DMS 273 treated with DMSO at 0.1 percent for 48 hours (cell line): ENCODE measurements around the gene TSPAN9.

Experiments
- DNase-seq: peaks from one replicate; lab custom pipeline; 2025; lab: John Stamatoyannopoulos, UW

The TSPAN9 gene

DNA sequence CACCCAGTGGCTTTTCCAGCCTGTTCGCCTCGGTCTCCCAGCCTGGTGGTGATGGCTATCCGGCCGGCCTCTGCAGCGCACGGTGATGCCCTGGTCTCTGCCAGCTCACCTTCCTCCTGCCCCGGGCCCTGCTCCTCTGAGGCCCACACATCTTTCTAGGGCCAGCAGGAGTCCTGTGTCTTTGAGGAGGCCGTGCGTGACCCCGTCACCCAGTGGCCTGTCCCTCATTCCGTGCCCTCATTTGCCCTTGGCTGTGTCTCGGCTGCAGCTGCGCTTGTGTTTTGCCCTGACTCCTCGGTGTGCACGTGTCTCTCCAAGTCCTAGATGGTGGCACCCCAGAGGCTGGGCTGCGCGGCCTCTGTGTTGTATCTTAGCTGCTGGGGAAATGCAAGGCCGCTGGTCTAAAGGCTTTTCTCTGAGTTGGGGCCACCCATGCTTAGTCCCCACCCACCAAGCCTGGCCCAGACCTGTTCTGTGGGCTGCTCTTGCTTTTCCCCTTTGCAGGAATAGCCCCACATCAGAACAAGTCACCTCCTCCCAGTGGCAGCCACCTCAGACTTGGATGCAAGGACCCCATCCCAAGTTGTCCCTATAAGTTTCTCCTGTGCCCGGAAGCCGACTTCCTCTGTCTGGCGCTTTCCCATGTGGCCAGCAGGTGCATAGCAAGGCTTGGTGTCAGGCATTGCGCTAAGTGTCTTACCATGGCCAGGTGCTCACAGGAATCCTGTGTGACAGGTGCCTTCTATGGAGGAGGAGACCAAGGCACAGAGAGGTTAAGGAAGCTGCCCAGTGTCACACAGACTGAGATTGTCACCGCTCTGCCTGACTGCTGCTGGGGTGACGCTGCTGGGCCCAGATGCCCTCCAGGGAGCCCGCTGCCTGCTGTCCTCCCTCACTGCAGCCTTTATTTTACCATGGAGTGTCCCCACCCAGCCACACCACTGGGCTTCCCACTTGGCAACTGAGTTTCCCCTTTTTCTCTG lies 64.5 kb downstream of the TSPAN9 start:
- DNase-seq = no peak

GRCh38 chr12:3142386-3142785 lies 65.2 kb downstream of the TSPAN9 start:
- no peak for DNase-seq

DNA sequence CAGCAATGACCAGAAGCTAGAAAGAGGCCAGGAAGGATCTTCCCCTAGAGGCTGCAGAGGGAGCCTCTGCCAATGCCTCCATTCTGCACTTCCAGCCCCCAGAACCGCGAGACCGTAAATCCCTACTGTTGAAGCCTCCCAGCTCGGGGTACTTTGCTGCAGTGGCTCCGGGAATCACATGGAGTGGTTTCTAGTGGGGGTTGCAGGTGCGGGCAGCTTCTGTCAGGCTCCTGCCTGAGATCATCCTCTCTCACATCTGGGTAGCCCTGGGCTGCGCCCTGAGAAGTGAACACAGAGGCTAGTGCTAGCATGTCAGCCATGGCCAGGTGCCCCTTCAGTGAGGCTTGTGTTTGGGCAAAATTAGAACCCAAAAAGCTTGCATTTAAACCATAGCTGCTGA lies 67.3 kb downstream of the TSPAN9 start:
- DNase-seq = no peak

GRCh38 chr12:3145033-3145432 lies 67.9 kb downstream of the TSPAN9 start:
- DNase-seq = no peak

- no peak for DNase-seq
Measured at GRCh38 chr12:3145546-3146310, 68.5 kb downstream of the TSPAN9 start.

GRCh38 chr12:3147260-3147659 lies 70.1 kb downstream of the TSPAN9 start:
- DNase-seq = no peak

DNA sequence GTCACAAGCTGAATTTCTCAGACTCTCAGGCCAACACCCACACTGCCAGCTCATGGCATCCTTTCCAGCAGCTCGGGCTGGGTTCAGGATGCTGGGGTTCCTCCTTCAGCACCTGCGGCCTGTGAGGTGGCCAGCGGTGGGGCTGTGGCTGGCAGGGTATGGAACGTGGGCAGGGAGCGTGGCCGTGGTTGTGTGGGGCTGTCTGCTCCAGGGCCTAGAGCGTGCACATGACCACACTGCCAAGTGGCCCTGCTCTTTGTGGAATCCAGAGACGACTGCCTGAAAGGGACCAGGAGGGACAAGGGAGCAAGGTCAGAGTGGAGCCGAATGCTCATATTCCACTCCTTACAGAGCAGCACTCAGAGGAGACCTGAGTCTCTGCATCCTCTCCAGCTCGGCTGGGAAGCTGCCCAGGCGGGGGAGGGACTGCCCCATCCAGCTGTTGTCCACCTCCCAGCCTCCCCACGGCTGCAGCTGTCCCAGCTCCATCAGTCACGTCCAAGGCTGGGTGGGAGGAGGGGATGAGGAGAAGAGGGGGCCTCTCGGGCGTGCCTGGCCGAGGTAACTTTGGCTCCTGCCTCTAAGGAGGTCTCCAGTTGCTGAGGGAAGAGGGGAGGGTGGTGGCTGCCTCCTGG lies 71.3 kb downstream of the TSPAN9 start:
- DNase-seq = no peak

GRCh38 chr12:3149515-3150307 lies 72.5 kb downstream of the TSPAN9 start:
- no peak for DNase-seq

DNA sequence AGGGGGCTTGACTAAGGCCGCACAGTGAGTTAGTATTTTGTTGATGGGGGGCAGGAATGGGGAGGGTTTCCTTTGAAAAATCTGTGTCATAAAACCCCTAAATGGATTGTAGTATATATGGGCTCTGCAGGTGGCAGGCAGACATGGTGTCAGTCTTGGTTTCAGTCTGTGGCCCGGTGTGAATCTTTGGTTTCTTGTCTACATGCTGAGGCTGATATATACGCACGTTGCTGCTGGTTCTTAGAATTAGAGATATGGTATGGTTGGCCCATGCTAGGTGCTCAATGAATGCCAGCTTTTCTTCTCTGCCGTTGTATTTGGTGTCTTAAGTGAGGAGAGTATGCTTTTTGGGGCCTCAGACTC lies 73.1 kb downstream of the TSPAN9 start:
- no peak for DNase-seq

DNA sequence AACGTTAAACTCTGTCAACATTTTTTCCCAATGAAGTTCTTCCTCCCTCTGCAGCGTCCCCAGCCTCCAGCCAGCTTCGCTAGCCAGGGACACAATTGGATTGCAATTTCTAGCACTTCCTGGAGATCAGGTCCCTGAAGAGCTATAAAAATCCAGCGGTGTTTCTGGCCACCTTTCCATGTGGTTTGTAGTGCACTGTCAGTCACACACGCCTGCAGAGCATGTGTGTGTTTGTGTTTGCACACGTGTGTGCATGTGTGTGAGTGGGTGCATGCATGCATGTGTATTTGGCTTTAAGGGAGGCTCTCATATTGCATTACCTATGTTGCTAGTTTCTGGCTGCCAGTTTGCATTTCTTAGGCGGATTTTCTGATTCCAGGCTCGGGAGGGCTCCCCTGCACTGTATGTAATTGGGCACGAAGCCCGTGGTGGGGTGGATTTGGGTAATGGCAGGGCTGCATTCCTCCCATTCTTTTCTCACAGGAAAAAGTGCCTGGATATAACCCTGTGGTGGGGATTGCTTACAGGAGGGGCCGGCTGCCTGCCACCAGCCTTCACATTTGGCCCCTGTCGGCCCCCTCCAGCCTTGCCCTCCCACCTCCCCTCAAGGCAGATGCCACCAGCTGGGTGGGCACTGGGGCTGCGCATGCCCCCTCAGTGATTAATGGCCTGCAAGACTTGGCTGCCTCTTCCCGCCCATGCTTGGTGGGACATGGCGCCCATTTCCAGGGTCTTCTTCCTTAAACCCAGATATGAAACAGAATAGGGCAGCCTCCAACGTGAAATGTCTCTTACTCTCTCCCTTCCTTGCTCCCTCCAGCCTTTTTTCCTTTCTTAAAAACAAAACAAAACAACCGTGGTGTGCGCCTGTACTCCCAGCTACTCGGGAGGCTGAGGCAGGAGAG lies 74.0 kb downstream of the TSPAN9 start:
- DNase-seq = no peak

DNA sequence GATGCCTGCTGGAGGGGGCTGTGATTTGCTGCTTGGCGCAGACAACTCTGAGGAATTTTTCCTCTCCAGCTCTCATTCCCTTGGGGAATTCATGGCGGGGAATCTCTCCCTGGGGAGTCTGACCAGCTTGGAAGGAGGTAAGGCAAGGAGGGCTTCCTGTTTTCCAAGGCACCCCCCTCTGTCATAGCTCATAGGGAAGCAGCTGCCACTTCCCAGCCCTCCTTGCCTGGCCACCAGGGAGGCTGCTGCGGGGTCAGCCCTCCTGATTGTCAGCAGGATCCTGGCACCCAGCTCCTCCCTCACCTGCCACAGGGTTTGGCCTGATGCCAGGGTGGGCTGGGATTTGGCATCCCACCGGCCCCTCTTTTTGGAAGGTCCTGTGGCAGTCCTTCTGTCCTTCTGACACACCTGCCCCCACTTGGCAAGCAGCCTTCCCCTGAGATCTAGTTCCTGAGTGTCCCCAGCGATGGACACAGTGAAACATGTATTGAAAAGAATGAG lies 74.9 kb downstream of the TSPAN9 start:
- no peak for DNase-seq

DNA sequence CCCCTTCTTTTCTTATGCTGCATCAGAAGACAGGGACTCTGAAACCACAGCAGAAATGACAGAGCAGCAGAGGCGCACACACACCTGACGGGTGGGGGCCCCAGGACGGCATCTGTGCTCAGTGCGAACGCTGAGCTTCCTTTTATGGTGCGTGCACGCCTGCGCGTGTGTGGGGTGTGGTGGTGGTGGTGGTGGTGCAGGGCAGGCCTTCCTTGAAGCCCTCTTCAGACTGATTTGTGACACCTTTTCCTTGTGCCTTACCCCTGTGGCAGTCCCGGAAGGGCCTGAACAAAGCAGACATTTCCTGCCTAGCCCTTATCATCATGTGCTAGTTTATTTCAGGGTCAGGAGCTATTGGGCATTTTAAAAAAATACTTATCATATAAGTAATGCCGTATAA lies 75.7 kb downstream of the TSPAN9 start:
- no peak for DNase-seq

DNA sequence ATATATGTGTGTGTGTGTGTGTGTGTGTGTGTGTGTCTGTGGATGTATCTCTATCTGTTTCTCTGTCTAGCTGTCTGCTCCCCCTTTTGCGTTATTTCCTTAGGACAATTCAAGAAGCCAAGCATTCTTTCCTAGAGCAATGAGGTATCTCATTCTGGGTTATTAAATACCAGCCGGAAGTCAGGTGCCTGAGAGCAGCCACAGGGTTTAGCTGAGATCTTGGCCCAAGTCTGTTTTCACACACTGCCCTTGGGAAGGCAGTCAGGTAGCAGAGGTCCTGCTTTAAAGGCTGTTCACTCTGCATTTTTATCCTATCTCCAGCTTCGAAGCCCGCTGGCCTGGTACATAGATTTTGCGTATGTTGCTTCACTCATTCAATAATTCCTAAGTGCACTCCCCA lies 76.8 kb downstream of the TSPAN9 start:
- DNase-seq = no peak

DNA sequence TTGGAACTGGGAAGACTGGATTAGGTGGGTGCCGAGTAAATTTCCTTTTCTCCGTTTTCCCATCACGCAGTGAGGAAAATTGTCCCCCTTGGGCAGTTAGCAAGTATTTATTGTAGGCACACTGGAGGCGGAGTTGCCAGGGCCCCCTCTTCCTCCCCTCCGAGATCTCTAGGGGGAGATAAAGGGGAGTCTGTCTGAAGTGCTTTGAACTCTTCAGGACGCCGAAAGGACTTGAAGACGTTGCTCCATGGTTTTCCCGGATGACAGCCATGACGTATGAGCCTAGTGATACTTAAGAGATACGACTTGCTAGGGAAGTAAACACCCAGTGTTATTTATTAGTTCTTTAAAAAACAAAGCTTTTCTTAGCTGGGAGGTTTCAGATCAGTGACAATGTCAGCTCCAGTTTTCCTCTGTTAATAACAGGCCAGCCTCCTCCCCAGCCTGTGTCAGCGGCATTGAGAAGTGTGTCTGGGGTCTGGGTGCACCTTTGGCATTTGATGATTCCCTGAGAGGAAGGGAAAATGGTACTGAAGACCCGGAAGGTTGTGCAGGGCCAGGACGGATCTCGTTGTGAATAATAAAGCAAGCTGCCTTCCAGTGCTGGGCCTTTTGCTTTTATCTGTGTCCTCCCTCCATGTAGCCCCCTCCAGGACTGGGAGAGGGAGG lies 78.7 kb downstream of the TSPAN9 start:
- no peak for DNase-seq

DNA sequence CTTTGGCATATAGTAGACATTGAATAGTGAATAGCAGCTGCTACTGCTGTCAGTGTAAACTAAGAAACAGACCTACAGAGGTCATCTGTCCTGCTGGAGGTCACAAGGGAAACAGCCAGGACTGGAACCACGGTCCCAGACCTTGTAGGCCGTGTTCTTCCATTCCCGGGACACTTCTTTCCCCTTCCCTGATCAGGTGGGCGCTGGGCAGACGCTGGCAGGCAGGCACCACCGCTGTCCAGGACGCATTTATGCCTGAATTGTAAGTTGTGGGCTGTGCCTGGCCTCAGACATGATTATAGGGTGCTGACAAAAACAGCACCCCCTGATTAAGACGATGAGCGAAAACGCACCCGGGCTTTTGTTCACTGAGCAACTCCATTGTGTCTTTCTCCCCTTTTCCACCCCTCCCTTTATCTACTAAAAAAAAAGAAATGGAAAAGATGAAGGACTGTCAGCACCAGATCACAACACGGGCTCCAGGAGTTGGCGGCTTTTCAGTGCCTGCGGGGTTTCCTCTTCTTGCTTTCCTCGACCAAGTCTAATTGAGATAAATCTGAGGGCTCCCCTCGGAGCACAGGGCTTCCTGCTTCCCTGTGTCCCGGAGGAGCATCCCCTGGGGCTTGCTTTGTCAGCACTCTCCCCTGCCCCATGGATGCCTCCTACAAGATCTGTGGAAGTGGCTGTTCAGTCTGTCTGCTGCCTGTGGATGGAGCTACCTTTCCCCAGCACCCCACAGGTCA lies 80.6 kb downstream of the TSPAN9 start:
- DNase-seq = no peak

- no peak for DNase-seq
Measured at GRCh38 chr12:3158851-3159465, 81.8 kb downstream of the TSPAN9 start.

DNA sequence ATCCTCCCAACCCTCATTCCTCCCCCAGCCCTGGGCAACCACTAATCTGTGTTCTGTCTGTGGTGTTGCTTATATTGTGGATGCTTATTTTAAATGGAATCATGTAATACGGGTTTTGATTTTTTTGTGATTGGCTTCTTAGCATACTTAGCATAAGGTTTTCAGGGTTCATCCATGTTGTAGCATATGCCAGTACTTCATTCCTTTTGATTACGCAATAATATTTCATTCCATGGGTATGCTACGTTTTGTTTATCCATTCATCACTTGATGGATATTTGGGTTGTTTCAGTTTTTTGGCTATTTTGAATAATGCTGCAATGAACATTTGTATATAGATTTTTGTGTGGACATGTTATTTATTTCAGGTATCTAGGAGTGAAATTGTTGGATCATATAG lies 82.9 kb downstream of the TSPAN9 start:
- DNase-seq = no peak

DNA sequence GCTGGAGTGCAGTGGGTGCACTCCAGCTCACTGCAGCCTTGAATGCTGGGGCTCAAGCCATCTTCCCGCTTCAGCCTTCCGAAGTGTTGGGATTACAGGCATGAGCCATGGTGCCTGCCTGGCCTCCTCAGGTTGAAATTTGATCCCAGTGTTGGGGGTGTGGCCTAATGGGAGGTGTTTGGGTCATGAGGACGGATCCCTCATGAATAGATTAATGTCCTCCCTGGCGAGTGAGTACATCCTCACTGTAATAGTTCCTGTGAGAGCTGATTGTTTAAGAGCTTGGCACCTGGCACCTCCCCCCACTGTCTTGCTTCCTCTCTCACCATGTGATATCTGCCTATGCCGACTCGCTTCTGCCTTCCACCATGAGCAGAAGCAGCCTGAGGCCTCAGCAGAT lies 84.7 kb downstream of the TSPAN9 start:
- DNase-seq = no peak
